K562 (cell line): Measurements from ENCODE around the gene CIAO3.

ENCODE experiments used
- CTCF ChIP-seq, 3 experiments: IDR thresholded peaks in 2 of 3; conservative IDR thresholded peaks in 1 of 3; 2 replicates each; pipeline ENCODE4 v1.5.1; 2011 to 2012; ENCODE audit warnings: low read length in 3 of 3, mild to moderate bottlenecking in 3 of 3, control low read depth in 2 of 3, improper control_type of control experiment in 1 of 3, inconsistent platforms in 1 of 3, low read depth in 1 of 3, mixed read lengths in 1 of 3, moderate library complexity in 1 of 3; ENCODE audit not compliant: insufficient read depth in 2 of 3
- ERF ChIP-seq: fragments of 450-650 bp; formaldehyde crosslinking; IDR thresholded peaks from 2 replicates; pipeline ENCODE4 v1.4.0; 2020; ENCODE audit warnings: mild to moderate bottlenecking, mixed read lengths
- EZH2 ChIP-seq: IDR thresholded peaks from 2 replicates; pipeline ENCODE4 v1.6.1; 2012; ENCODE audit warnings: low read depth, mild to moderate bottlenecking, inconsistent platforms, low read length, borderline replicate concordance
- NR1H2 ChIP-seq: sonication (generic); formaldehyde crosslinking; IDR thresholded peaks from 2 replicates; pipeline ENCODE4 v1.4.0; 2020; ENCODE audit warnings: mild to moderate bottlenecking, missing genetic modification reagents
- PHB2 ChIP-seq: fragments of 450-650 bp; IDR thresholded peaks from 2 replicates; pipeline ENCODE4 v1.6.1; 2017; ENCODE audit warnings: low read depth
- PHF21A ChIP-seq: fragments of 450-650 bp; IDR thresholded peaks from 2 replicates; pipeline ENCODE4 v1.6.1; 2017; ENCODE audit warnings: low read depth, borderline replicate concordance
- TAF1 ChIP-seq: IDR thresholded peaks from 2 replicates; pipeline ENCODE4 v1.6.1; 2011; ENCODE audit warnings: mild to moderate bottlenecking, low read length, moderate library complexity; ENCODE audit not compliant: insufficient read depth, control insufficient read depth, severe bottlenecking; ENCODE audit errors: extremely low read depth
- TGIF2 ChIP-seq: sonication (generic); formaldehyde crosslinking; IDR thresholded peaks from 2 replicates; pipeline ENCODE4 v1.8.1; 2022; ENCODE audit warnings: mild to moderate bottlenecking, missing genetic modification reagents, moderate library complexity
- TRIM28 ChIP-seq: fragments of 450-650 bp; IDR thresholded peaks from 2 replicates; pipeline ENCODE4 v1.6.1; 2017
- ZBTB33 ChIP-seq: sonication (generic); formaldehyde crosslinking; IDR thresholded peaks from 2 replicates; pipeline ENCODE4 v1.8.1; 2023; ENCODE audit warnings: mild to moderate bottlenecking, missing genetic modification reagents
- ZNF274 ChIP-seq: IDR thresholded peaks from 2 replicates; pipeline ENCODE4 v1.6.1; 2011; ENCODE audit warnings: low read depth, mild to moderate bottlenecking, low read length, moderate library complexity, borderline replicate concordance

GRCh38 chr16:684071-684794, 56.6 kb downstream of the CIAO3 start, which contains the start of gene JMJD8:
- TF ChIP-seq PHB2 (no peak), TAF1 (peak; percentile 84), CTCF (IDR thresholded peaks at IDR 0.05 in 2 of 3, conservative IDR thresholded peaks at IDR 0.05 in 1 of 3; ENCODE audit: insufficient read depth in 2 of 3, low read depth in 1 of 3, low read length in 3 of 3) (0 out of 6 replicates have a peak, but pooled peaks of 1 of the 3 experiments have one; percentile 1), NR1H2 (CRISPR knock-in tag) (no peak), TGIF2 (CRISPR knock-in tag) (no peak), PHF21A (no peak), TRIM28 (no peak), ERF (CRISPR knock-in tag) (peak; percentile 36), ZBTB33 (CRISPR knock-in tag) (peak; percentile 54; the same call in 1 of the 2 replicates), ZNF274 (no peak), EZH2 (no peak)
